Ishikawa (cell line): Measurements from ENCODE around the gene MTG2.

Source experiments
- CEBPB ChIP-seq: IDR thresholded peaks from 2 replicates; pipeline ENCODE4 v1.6.1; 2012
- CREB1 ChIP-seq: IDR thresholded peaks from 2 replicates; pipeline ENCODE4 v1.6.1; 2012; ENCODE audit warnings: low read depth
- EGR1 ChIP-seq: IDR thresholded peaks from 2 replicates; pipeline ENCODE4 v1.6.1; 2012
- EP300 ChIP-seq: IDR thresholded peaks from 2 replicates; pipeline ENCODE4 v1.6.1; 2012; ENCODE audit warnings: borderline replicate concordance
- FOXM1 ChIP-seq: IDR thresholded peaks from 2 replicates; pipeline ENCODE4 v1.6.1; 2012; ENCODE audit warnings: low read depth, borderline replicate concordance
- NFIC ChIP-seq: IDR thresholded peaks from 2 replicates; pipeline ENCODE4 v1.6.1; 2012
- RAD21 ChIP-seq: IDR thresholded peaks from 2 replicates; pipeline ENCODE4 v1.6.1; 2012; ENCODE audit warnings: low read depth
- REST ChIP-seq: IDR thresholded peaks from 2 replicates; pipeline ENCODE4 v1.6.1; 2012; ENCODE audit warnings: low read depth, mild to moderate bottlenecking
- TAF1 ChIP-seq: IDR thresholded peaks from 2 replicates; pipeline ENCODE4 v1.6.1; 2012; ENCODE audit warnings: low read depth, mild to moderate bottlenecking
- TCF12 ChIP-seq: IDR thresholded peaks from 2 replicates; pipeline ENCODE4 v1.6.1; 2012; ENCODE audit warnings: low read depth
- TEAD4 ChIP-seq: IDR thresholded peaks from 2 replicates; pipeline ENCODE4 v1.6.1; 2012
- USF1 ChIP-seq: IDR thresholded peaks from 2 replicates; pipeline ENCODE4 v1.6.1; 2012
- YY1 ChIP-seq: IDR thresholded peaks from 2 replicates; pipeline ENCODE4 v1.6.1; 2012; ENCODE audit warnings: low read depth
- ZBTB7A ChIP-seq: IDR thresholded peaks from 2 replicates; pipeline ENCODE4 v1.6.1; 2012; ENCODE audit warnings: low read depth
- TF ChIP-seq, protein P1 (sequence below): IDR thresholded peaks from 2 replicates; pipeline ENCODE4 v1.6.1; 2012

The MTG2 gene

GRCh38 chr20:62177307-62177706 is 5.5 kb upstream of the MTG2 start:
- TF ChIP-seq ZBTB7A (no peak), TAF1 (no peak), RAD21 (no peak), NFIC (no peak), CREB1 (no peak), USF1 (no peak), FOXM1 (no peak), YY1 (no peak), TCF12 (no peak), CEBPB (no peak), EP300 (no peak), EGR1 (no peak), REST (no peak)
- TF ChIP-seq, protein P1, sequence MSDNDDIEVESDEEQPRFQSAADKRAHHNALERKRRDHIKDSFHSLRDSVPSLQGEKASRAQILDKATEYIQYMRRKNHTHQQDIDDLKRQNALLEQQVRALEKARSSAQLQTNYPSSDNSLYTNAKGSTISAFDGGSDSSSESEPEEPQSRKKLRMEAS, result no peak

- TF ChIP-seq TEAD4 (no peak), RAD21 (no peak), TAF1 (no peak), CEBPB (no peak), EGR1 (no peak), USF1 (no peak), NFIC (no peak)
Measured at GRCh38 chr20:62178316-62179161, 4.3 kb upstream of the MTG2 start.

DNA sequence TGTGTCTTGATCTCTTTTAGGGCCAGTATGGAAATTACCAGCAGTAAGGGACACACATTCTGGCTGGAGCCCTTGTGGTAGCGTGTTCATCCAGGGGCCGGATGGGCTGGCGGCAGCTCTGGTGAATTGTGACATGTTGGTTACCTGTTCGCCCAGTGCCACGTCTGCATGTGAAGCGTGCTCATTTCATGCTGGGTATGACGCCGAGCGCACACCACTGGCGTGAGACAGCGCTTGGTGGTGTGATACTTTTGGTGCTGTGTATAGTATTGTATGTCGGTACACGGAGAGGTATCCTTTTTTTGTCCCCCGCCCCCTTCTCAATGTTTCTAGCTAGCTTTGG is 3.7 kb upstream of the MTG2 start:
- TF ChIP-seq USF1 (no peak), TCF12 (no peak), CEBPB (no peak), RAD21 (no peak), NFIC (no peak), FOXM1 (no peak), TAF1 (no peak), TEAD4 (no peak), EGR1 (no peak)

- TF ChIP-seq TAF1 (no peak), USF1 (no peak), EP300 (no peak), TCF12 (no peak), RAD21 (no peak)
Measured at GRCh38 chr20:62181808-62182207, 1.0 kb upstream of the MTG2 start.

GRCh38 chr20:62183426-62184142 is 756 bp downstream of the MTG2 start:
- no peak for TF ChIP-seq EGR1
- TF ChIP-seq, protein P1, result no peak
- TF ChIP-seq NFIC, result no peak
- TF ChIP-seq REST, result no peak
- TF ChIP-seq TCF12, result no peak
- no peak for TF ChIP-seq USF1
- TF ChIP-seq EP300, result no peak
